A204.1 (cell line): Measurements from ENCODE around the gene MLC1.

Experiments
- FAIRE-seq: peaks from 2 replicates; lab custom pipeline; 2012; peaks lifted over from hg19 to GRCh38; lab: Jason Lieb, UNC

Gene MLC1

GRCh38 chr22:50015451-50016307, 69.5 kb downstream of the MLC1 start:
- no peak for FAIRE-seq

GRCh38 chr22:50014655-50015401, 70.4 kb downstream of the MLC1 start:
- no peak for FAIRE-seq

GRCh38 chr22:50014053-50014501, 71.1 kb downstream of the MLC1 start:
- no peak for FAIRE-seq

- no peak for FAIRE-seq
Measured at GRCh38 chr22:50012211-50013181, 72.7 kb downstream of the MLC1 start, which contains the start of gene IL17REL. Gene IL17REL (minus strand): TSS chr22:50012765. CDS start chr22:50012646, 119 bp downstream.

GRCh38 chr22:50011447-50012210, 73.6 kb downstream of the MLC1 start:
- FAIRE-seq: no peak

GRCh38 chr22:50010676-50011446, 74.4 kb downstream of the MLC1 start:
- FAIRE-seq: no peak

- FAIRE-seq: no peak
Measured at GRCh38 chr22:50009765-50010675, 75.2 kb downstream of the MLC1 start.
